Measurements from ENCODE around the gene ATG16L2. TPM values are rescaled to one million over a fixed set of nuclear protein-coding genes. Genes with fewer than 3 reads are reported as not detected.

Gene ATG16L2
- total and polyA plus RNA-seq, 10 of the 15 experiments (the other 5 are each of a cell fraction or from before 2014, with no cell fraction given) = 1.9 to 67.7 (median 30.4) TPM

DNA sequence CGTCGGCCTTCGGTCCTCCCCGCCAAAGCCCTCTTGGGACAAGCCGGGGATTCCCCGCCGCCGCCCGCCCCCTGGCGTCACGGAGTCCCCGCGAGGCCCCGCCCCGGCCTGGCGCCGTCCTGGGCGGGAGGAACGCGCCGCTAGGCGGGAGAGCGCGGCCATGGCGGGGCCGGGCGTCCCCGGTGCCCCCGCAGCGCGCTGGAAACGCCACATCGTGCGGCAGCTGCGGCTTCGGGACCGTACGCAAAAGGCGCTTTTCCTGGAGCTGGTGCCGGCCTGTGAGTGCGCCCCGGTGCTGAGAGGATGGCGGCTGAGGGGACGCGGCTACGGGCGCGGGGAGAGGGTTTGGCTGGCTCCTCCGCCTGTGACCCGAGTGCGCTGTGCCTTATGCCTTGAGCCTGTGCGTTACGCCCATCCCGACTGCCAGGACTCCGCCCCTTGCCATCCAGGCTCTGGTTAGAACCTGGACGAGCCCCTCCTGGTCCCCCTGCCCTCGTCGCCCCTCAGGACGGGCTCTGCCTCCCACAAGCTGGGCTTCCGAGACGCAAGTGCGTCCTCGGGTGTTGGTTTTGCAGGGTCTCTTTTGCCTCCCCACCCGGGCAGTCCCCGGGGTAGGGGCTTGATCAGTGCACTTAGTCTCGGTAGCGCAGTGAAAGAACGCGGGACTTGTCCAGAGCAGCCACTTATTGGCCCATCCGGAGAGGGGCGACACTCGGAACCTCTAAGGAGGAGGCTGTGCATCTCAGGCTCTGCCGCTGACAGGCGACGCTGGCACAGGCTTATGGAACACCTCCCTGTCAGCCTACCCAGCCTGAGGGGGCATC lies at the start of gene ATG16L2 (continued):
- 0 out of 2 replicates have a peak, but pooled peaks have one; percentile 20 for TF ChIP-seq RAD21 (IDR thresholded peaks at IDR 0.05; ENCODE audit: insufficient read depth, low read depth, low read length)
- peak; percentile 59; the same call in 1 of the 2 replicates for TF ChIP-seq SIN3A (IDR thresholded peaks at IDR 0.05; ENCODE audit: low read depth, low read length)
- TF ChIP-seq USF1 (IDR thresholded peaks at IDR 0.05; ENCODE audit: borderline replicate concordance, extremely low read length, insufficient read depth, low read depth, low read length) = no peak
- peak; percentile 67; the same call in 1 of the 2 replicates for TF ChIP-seq PKNOX1 (IDR thresholded peaks at IDR 0.05)
- TF ChIP-seq GATAD2B (conservative IDR thresholded peaks at IDR 0.05; ENCODE audit: low read depth) = 0 out of 2 replicates have a peak, but pooled peaks have one; percentile 16
- TF ChIP-seq TAF1 (IDR thresholded peaks at IDR 0.05; ENCODE audit: borderline replicate concordance, low read depth, low read length) = peak; percentile 56; the same call in 1 of the 2 replicates
- TF ChIP-seq MEF2A (IDR thresholded peaks at IDR 0.05; ENCODE audit: insufficient read depth, low read depth, low read length) = no peak
- peak; percentile 61 for TF ChIP-seq IKZF1 (conservative IDR thresholded peaks at IDR 0.05)
- TF ChIP-seq, protein P1, sequence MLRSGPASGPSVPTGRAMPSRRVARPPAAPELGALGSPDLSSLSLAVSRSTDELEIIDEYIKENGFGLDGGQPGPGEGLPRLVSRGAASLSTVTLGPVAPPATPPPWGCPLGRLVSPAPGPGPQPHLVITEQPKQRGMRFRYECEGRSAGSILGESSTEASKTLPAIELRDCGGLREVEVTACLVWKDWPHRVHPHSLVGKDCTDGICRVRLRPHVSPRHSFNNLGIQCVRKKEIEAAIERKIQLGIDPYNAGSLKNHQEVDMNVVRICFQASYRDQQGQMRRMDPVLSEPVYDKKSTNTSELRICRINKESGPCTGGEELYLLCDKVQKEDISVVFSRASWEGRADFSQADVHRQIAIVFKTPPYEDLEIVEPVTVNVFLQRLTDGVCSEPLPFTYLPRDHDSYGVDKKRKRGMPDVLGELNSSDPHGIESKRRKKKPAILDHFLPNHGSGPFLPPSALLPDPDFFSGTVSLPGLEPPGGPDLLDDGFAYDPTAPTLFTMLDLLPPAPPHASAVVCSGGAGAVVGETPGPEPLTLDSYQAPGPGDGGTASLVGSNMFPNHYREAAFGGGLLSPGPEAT (IDR thresholded peaks at IDR 0.05; ENCODE audit: low read depth) = peak; percentile 10; the same call in 1 of the 2 replicates
